ENCODE data around the gene CFAP58. TPM values are rescaled to one million over a fixed set of nuclear protein-coding genes. Genes with fewer than 3 reads are reported as not detected.

The CFAP58 gene
- total and polyA plus RNA-seq, 2 of the 13 experiments (the other 11 are each of a cell fraction or from before 2014, with no cell fraction given) = 0.03 TPM; not detected in 1

GRCh38 chr10:104337985-104338735 is 15.5 kb upstream of the CFAP58 start, which contains the start of gene ITPRIP (continued):
- TF ChIP-seq ZNF407 (CRISPR knock-in tag; IDR thresholded peaks at IDR 0.05; ENCODE audit: not compliant biosample characterization) = peak; percentile 73
- TF ChIP-seq GABPA (IDR thresholded peaks at IDR 0.05; ENCODE audit: low read depth, low read length) = no peak
- TF ChIP-seq GABPA (CRISPR knock-in tag; IDR thresholded peaks at IDR 0.05; ENCODE audit: low read depth) = peak; percentile 25; the same call in 1 of the 2 replicates
- peak; percentile 82; the same call in 1 of the 2 replicates for TF ChIP-seq ARID2 (CRISPR knock-in tag; IDR thresholded peaks at IDR 0.05; ENCODE audit: borderline replicate concordance)
- TF ChIP-seq ZNF761 (CRISPR knock-in tag; conservative IDR thresholded peaks at IDR 0.05) = no peak
- no peak for TF ChIP-seq ZBTB39 (CRISPR knock-in tag; IDR thresholded peaks at IDR 0.05)
- peak; percentile 10; the same call in 1 of the 2 replicates for TF ChIP-seq SALL1 (CRISPR knock-in tag; IDR thresholded peaks at IDR 0.05)
- no peak for TF ChIP-seq TCF7L2 (IDR thresholded peaks at IDR 0.05; ENCODE audit: low read depth, low read length)
- TF ChIP-seq ATF7-NPFF (CRISPR knock-in tag; IDR thresholded peaks at IDR 0.05; ENCODE audit: low read depth) = no peak; the same call in 1 of the 2 replicates
- TF ChIP-seq FUBP1 (CRISPR knock-in tag; IDR thresholded peaks at IDR 0.05; ENCODE audit: borderline replicate concordance) = no peak
- no peak for TF ChIP-seq HNF4A (CRISPR knock-in tag; IDR thresholded peaks at IDR 0.05)
- TF ChIP-seq ARNT (IDR thresholded peaks at IDR 0.05) = no peak
- TF ChIP-seq ZNF83 (CRISPR knock-in tag; IDR thresholded peaks at IDR 0.05; ENCODE audit: borderline replicate concordance) = no peak
- peak; percentile 68; the same call in 1 of the 2 replicates for TF ChIP-seq TARDBP (CRISPR knock-in tag; IDR thresholded peaks at IDR 0.05)
- no peak for TF ChIP-seq PRPF4 (IDR thresholded peaks at IDR 0.05; ENCODE audit: low read depth, low read length, poor library complexity, severe bottlenecking)
- no peak for TF ChIP-seq ZNF282 (IDR thresholded peaks at IDR 0.05; ENCODE audit: partially characterized antibody)
- no peak for TF ChIP-seq NR1H2 (CRISPR knock-in tag; IDR thresholded peaks at IDR 0.05; ENCODE audit: borderline replicate concordance, low read depth)
